Upper lobe of left lung (tissue), 4 donors: Measurements from ENCODE around the gene IFIH1.

Experiments
- POLR2A ChIP-seq, 4 donors: fragments of 450-650 bp; IDR thresholded peaks; one replicate each; pipeline ENCODE4 v1.5.1; 2016 to 2017; ENCODE audit warnings: antibody characterized with exemption in 4 of 4, mild to moderate bottlenecking in 2 of 4
- POLR2AphosphoS5 ChIP-seq, 2 donors: sonication (generic); formaldehyde crosslinking; IDR thresholded peaks; one replicate each; pipeline ENCODE4 v1.5.1; 2017; ENCODE audit warnings: antibody characterized with exemption in 2 of 2
- TF ChIP-seq, protein P1 (sequence below), 6 experiments: fragments of 450-650 bp in 4 of 6; fragments of 200-600 bp in 2 of 6; sonication (generic) in 2 of 6; IDR thresholded peaks; one replicate each; pipeline ENCODE4 v1.5.1; 2016 to 2019; ENCODE audit warnings: antibody characterized with exemption in 6 of 6

DNA sequence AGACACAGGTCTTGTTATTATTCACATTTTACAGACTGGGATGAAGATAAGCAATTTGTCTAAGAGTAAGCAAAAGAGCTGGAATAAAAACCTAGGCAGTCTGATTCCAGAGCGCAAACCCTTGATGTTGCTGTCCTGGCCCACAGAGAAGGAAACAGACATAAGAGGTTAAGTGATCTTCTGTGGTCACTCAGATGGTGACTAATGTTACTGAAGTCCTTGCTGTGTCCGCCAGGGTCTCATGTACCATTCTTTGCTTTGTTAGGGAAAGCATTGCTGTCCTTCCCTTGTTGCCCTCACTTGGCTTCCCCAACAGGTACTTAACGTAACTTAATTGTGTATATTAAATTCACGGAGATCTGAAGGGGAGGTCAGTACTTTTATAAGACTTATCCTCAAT lies 60.3 kb downstream of the IFIH1 start:
- TF ChIP-seq POLR2AphosphoS5 (IDR thresholded peaks at IDR 0.05) (no peak), POLR2A (IDR thresholded peaks at IDR 0.05) (no peak)
- TF ChIP-seq, protein P1, sequence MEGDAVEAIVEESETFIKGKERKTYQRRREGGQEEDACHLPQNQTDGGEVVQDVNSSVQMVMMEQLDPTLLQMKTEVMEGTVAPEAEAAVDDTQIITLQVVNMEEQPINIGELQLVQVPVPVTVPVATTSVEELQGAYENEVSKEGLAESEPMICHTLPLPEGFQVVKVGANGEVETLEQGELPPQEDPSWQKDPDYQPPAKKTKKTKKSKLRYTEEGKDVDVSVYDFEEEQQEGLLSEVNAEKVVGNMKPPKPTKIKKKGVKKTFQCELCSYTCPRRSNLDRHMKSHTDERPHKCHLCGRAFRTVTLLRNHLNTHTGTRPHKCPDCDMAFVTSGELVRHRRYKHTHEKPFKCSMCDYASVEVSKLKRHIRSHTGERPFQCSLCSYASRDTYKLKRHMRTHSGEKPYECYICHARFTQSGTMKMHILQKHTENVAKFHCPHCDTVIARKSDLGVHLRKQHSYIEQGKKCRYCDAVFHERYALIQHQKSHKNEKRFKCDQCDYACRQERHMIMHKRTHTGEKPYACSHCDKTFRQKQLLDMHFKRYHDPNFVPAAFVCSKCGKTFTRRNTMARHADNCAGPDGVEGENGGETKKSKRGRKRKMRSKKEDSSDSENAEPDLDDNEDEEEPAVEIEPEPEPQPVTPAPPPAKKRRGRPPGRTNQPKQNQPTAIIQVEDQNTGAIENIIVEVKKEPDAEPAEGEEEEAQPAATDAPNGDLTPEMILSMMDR (IDR thresholded peaks at IDR 0.05) = peak in 1 of 6 experiments; percentile 9
